ENCODE results near the gene RHOT1. TPM values are rescaled to one million over a fixed set of nuclear protein-coding genes. Genes with fewer than 3 reads are reported as not detected.
A peak's percentile ranks its signal among the peaks of the same experiment; 100 is the strongest.

Gene RHOT1
- total RNA-seq, 1 donor: 47.0 TPM

DNA sequence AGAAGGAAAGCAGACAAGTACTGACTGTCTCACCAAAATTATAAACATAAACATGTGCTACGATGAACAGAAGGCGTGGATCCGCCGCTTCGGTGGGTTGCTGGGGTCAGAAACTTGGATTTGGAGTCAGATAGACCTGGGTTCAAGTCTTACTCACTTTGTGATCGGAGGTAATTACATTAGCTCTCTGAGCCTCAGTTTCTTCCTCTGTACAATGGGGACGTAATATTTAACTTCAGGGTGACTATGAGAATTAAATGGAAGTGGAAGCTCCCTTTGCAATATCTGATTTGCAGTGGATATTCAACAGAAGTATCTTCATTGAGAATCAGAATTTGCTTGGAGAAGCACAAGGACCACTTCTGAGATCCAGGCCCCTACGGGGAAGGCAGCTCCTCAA, 129.5 kb downstream of the RHOT1 start:
- no peak for DNase-seq (ENCODE audit: insufficient read length, low spot score, missing footprints)
- H3K4me1 ChIP-seq (ENCODE audit: insufficient read depth, low read length): peaks cover 13% of the 10 kb centered on the region
- peaks cover 37% of the 10 kb centered on the region for H3K27me3 ChIP-seq (ENCODE audit: insufficient read depth, low read length)
- H2AFZ ChIP-seq (ENCODE audit: low read length): no peak overlapping the region
- no peaks in the 10 kb centered on the region for H3K9me3 ChIP-seq (ENCODE audit: low read depth, low read length)
- H3K27ac ChIP-seq (ENCODE audit: low read depth, low read length): no peak overlapping the region
- no peak overlapping the region for H3K4me2 ChIP-seq (ENCODE audit: insufficient read depth, low read length)
- H3K79me2 ChIP-seq (ENCODE audit: insufficient read depth, low read length): no peaks in the 10 kb centered on the region
- TF ChIP-seq, protein P1, sequence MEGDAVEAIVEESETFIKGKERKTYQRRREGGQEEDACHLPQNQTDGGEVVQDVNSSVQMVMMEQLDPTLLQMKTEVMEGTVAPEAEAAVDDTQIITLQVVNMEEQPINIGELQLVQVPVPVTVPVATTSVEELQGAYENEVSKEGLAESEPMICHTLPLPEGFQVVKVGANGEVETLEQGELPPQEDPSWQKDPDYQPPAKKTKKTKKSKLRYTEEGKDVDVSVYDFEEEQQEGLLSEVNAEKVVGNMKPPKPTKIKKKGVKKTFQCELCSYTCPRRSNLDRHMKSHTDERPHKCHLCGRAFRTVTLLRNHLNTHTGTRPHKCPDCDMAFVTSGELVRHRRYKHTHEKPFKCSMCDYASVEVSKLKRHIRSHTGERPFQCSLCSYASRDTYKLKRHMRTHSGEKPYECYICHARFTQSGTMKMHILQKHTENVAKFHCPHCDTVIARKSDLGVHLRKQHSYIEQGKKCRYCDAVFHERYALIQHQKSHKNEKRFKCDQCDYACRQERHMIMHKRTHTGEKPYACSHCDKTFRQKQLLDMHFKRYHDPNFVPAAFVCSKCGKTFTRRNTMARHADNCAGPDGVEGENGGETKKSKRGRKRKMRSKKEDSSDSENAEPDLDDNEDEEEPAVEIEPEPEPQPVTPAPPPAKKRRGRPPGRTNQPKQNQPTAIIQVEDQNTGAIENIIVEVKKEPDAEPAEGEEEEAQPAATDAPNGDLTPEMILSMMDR (IDR thresholded peaks at IDR 0.05; ENCODE audit: extremely low read depth, low read depth, low read length): no peak
- H4K20me1 ChIP-seq (ENCODE audit: insufficient read depth, low read length): peaks cover 3% of the 10 kb centered on the region
- H3K4me3 ChIP-seq (ENCODE audit: insufficient read depth, low read length): no peak overlapping the region
- no peaks in the 10 kb centered on the region for H3K36me3 ChIP-seq (ENCODE audit: insufficient read depth, low read length)

DNA sequence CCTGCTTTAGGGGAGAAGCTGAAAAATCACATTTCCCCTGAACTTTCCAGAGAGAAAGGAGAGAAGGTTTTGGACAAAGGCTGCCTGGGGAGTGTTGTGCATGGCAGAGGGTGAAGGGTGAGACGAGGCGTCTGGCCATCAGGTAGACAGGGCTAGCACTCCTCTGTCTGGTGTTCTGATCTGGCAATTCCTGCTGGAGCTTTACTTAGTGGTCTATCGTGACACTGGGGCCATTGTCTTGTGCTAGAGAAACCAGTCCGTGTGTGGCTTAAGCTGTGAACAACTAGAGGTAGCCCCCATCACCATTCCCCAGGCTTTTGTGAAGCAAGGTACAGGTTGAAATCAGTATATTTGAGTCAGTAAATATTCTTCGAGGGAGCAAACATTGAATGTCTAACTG, 131.8 kb downstream of the RHOT1 start:
- H3K36me3 ChIP-seq (ENCODE audit: insufficient read depth, low read length): no peaks in the 10 kb centered on the region
- no peak overlapping the region for H3K27ac ChIP-seq (ENCODE audit: low read depth, low read length)
- no peak overlapping the region for H2AFZ ChIP-seq (ENCODE audit: low read length)
- peaks cover 6% of the 10 kb centered on the region for H4K20me1 ChIP-seq (ENCODE audit: insufficient read depth, low read length)
- DNase-seq (ENCODE audit: insufficient read length, low spot score, missing footprints): peak; percentile 53
- H3K79me2 ChIP-seq (ENCODE audit: insufficient read depth, low read length): no peaks in the 10 kb centered on the region
- H3K9me3 ChIP-seq (ENCODE audit: low read depth, low read length): no peaks in the 10 kb centered on the region
- TF ChIP-seq, protein P1 (IDR thresholded peaks at IDR 0.05; ENCODE audit: extremely low read depth, low read depth, low read length): no peak
- H3K4me3 ChIP-seq (ENCODE audit: insufficient read depth, low read length): no peak overlapping the region
- H3K4me1 ChIP-seq (ENCODE audit: insufficient read depth, low read length): peaks cover 12% of the 10 kb centered on the region
- no peak overlapping the region for H3K4me2 ChIP-seq (ENCODE audit: insufficient read depth, low read length)
- peaks cover 15% of the 10 kb centered on the region for H3K27me3 ChIP-seq (ENCODE audit: insufficient read depth, low read length)

DNA sequence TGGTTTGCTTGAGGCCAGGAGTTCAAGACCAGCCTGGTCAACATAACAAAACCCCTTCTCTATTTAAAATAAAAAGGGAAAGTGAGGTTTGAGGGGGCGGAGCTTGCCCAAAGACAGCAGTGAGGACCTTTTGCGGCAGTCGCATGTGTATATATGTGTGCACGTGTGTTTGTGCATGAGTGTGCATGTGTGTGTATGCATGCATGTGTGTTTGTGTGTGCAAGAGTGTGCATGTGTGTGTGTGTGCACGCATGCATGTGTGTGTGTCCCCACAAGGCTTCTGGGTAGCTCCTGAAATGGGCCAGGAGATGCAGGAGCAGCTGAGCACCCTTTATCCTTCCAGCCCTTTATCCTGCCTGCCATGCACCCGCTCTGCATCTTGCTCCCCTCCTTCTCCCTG, 132.3 kb downstream of the RHOT1 start:
- Histone ChIP-seq H3K4me1 (ENCODE audit: insufficient read depth, low read length) (peaks cover 12% of the 10 kb centered on the region), H3K36me3 (ENCODE audit: insufficient read depth, low read length) (no peaks in the 10 kb centered on the region), H4K20me1 (ENCODE audit: insufficient read depth, low read length) (peaks cover 6% of the 10 kb centered on the region), H3K27me3 (ENCODE audit: insufficient read depth, low read length) (peaks cover 14% of the 10 kb centered on the region), H3K4me2 (ENCODE audit: insufficient read depth, low read length) (peak overlapping the region; percentile 18), H3K27ac (ENCODE audit: low read depth, low read length) (no peak overlapping the region), H3K9me3 (ENCODE audit: low read depth, low read length) (no peaks in the 10 kb centered on the region), H3K4me3 (ENCODE audit: insufficient read depth, low read length) (no peak overlapping the region), H3K79me2 (ENCODE audit: insufficient read depth, low read length) (no peaks in the 10 kb centered on the region), H2AFZ (ENCODE audit: low read length) (no peak overlapping the region)
- TF ChIP-seq, protein P1 (IDR thresholded peaks at IDR 0.05; ENCODE audit: extremely low read depth, low read depth, low read length): no peak
- no peak for DNase-seq (ENCODE audit: insufficient read length, low spot score, missing footprints)

Small RNAs within 50 kb of the gene (small RNA-seq; reads per million reads assigned to genes)
- not detected for gene UBL5P2

Other genes starting within 250 kb of the RHOT1 start
- 33.6 and 36.6 TPM in 2 replicates for gene UTP6, start 240.8 kb upstream of the RHOT1 start, total RNA-seq
- 22.1 TPM in 2 replicates for gene SUZ12, start 205.5 kb upstream of the RHOT1 start, total RNA-seq
- 17.0 and 23.0 TPM in 2 replicates for gene LRRC37B, start 135.1 kb upstream of the RHOT1 start, total RNA-seq
- under 0.01 TPM in 2 replicates for gene RHBDL3, start 123.3 kb downstream of the RHOT1 start, total RNA-seq
- 12.7 and 15.9 TPM in 2 replicates for gene C17orf75, start 199.7 kb downstream of the RHOT1 start, total RNA-seq
- 131 and 144 TPM in 2 replicates for gene ZNF207, start 207.7 kb downstream of the RHOT1 start, total RNA-seq

Measured in osteoblast (primary cell).